Duodenal mucosa (tissue), 2 donors: ENCODE measurements around the gene NCOR2.

ENCODE experiments used
- H3K27ac ChIP-seq: one replicate; pipeline ENCODE4 v1.7.0; 2013; ENCODE audit warnings: low read depth, low read length
- H3K27me3 ChIP-seq, 2 donors: one replicate each; pipeline ENCODE4 v1.7.0; 2013; ENCODE audit warnings: low read length in 2 of 2, control low read depth in 1 of 2; ENCODE audit not compliant: insufficient read depth in 2 of 2, control insufficient read depth in 1 of 2
- H3K36me3 ChIP-seq, 2 donors: one replicate each; pipeline ENCODE4 v1.7.0; 2013; ENCODE audit warnings: low read length in 2 of 2, control low read depth in 1 of 2; ENCODE audit not compliant: insufficient read depth in 2 of 2, control insufficient read depth in 1 of 2
- H3K4me1 ChIP-seq, 2 donors: one replicate each; pipeline ENCODE4 v1.7.0; 2013; ENCODE audit warnings: low read length in 2 of 2, control low read depth in 1 of 2; ENCODE audit not compliant: insufficient read depth in 2 of 2, control insufficient read depth in 1 of 2
- H3K4me3 ChIP-seq, 2 donors: one replicate each; pipeline ENCODE4 v1.7.0; 2013; ENCODE audit warnings: low read length in 2 of 2, low read depth in 1 of 2
- H3K9ac ChIP-seq, 2 donors: one replicate each; pipeline ENCODE4 v1.7.0; 2013; ENCODE audit warnings: low read length in 2 of 2, low read depth in 1 of 2
- H3K9me3 ChIP-seq, 2 donors: one replicate each; pipeline ENCODE4 v1.7.0; 2013; ENCODE audit warnings: low read length in 2 of 2, control low read depth in 1 of 2; ENCODE audit not compliant: control insufficient read depth in 1 of 2

The NCOR2 gene

GRCh38 chr12:124534776-124535740 lies 32.4 kb downstream of the NCOR2 start:
- Histone ChIP-seq H3K36me3 (peaks cover 0 to 3% of the 10 kb centered on the region in 2 donors), H3K27me3 (no peaks in the 10 kb centered on the region), H3K27ac (no peak overlapping the region), H3K9me3 (no peaks in the 10 kb centered on the region), H3K9ac (no peak overlapping the region), H3K4me1 (peaks cover 16 to 26% of the 10 kb centered on the region in 2 donors), H3K4me3 (no peak overlapping the region)

DNA sequence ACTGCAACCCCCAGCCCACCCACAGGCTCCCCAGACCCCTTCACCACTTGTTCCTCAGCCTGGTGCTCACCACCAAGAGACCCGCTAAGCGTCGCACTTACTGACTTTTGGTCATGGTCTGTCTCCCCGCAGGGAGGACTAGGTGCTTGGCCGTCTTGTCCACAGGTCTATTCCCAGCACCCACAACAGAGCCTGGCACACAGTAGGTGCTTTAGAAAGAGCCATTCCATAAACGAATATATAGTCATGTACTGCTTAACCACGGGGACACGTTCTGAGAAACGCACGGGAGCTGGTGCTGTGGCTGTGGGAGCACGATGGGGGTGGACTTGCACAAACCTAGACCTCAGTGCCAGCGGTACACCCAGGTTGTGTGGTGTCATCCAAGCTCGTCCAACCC lies 34.0 kb downstream of the NCOR2 start:
- H3K4me1 ChIP-seq: peaks cover 6 to 12% of the 10 kb centered on the region in 2 donors
- H3K4me3 ChIP-seq: no peak overlapping the region
- no peaks in the 10 kb centered on the region for H3K27me3 ChIP-seq
- H3K9ac ChIP-seq: no peak overlapping the region
- H3K36me3 ChIP-seq: peaks cover 0 to 5% of the 10 kb centered on the region in 2 donors
- no peaks in the 10 kb centered on the region for H3K9me3 ChIP-seq
- no peak overlapping the region for H3K27ac ChIP-seq

GRCh38 chr12:124532967-124533366 lies 34.4 kb downstream of the NCOR2 start:
- Histone ChIP-seq H3K36me3 (peaks cover 0 to 7% of the 10 kb centered on the region in 2 donors), H3K9me3 (no peaks in the 10 kb centered on the region), H3K27ac (no peak overlapping the region), H3K9ac (no peak overlapping the region), H3K4me3 (no peak overlapping the region), H3K27me3 (no peaks in the 10 kb centered on the region), H3K4me1 (peaks cover under 1 to 7% of the 10 kb centered on the region in 2 donors)

- no peaks in the 10 kb centered on the region for H3K27me3 ChIP-seq
- no peak overlapping the region for H3K9ac ChIP-seq
- peaks cover 0 to 4% of the 10 kb centered on the region in 2 donors for H3K4me1 ChIP-seq
- H3K9me3 ChIP-seq: no peaks in the 10 kb centered on the region
- peaks cover 0 to 7% of the 10 kb centered on the region in 2 donors for H3K36me3 ChIP-seq
- no peak overlapping the region for H3K27ac ChIP-seq
- no peak overlapping the region for H3K4me3 ChIP-seq
Measured at GRCh38 chr12:124532331-124532750, 35.1 kb downstream of the NCOR2 start.

DNA sequence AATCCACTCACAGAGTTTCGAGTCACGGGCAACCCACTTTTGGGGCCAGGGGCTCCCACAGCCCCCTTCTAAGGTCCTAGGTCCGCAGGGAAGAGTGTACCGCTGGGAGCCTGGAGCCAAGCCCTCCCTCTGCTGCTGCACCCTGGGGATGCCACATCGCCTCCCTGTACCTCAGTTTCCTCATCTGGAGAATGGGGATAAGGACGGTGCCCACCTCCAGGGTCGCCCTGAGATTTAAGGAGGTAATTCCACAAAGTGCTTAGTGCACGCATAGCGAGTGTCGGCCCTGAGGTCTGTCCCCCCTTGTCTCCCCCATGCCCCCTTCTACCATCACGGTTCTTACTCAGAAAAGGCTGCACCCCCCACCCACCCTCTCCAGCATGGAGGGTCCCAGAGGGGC lies 35.5 kb downstream of the NCOR2 start:
- Histone ChIP-seq H3K4me3 (no peak overlapping the region), H3K9me3 (no peaks in the 10 kb centered on the region), H3K4me1 (peaks cover 0 to 4% of the 10 kb centered on the region in 2 donors), H3K9ac (no peak overlapping the region), H3K27ac (no peak overlapping the region), H3K36me3 (peaks cover 0 to 7% of the 10 kb centered on the region in 2 donors), H3K27me3 (no peaks in the 10 kb centered on the region)

- no peak overlapping the region for H3K4me3 ChIP-seq
- H3K9ac ChIP-seq: no peak overlapping the region
- H3K9me3 ChIP-seq: no peaks in the 10 kb centered on the region
- H3K27ac ChIP-seq: no peak overlapping the region
- peaks cover 0 to 7% of the 10 kb centered on the region in 2 donors for H3K36me3 ChIP-seq
- H3K27me3 ChIP-seq: no peaks in the 10 kb centered on the region
- peaks cover 0 to 4% of the 10 kb centered on the region in 2 donors for H3K4me1 ChIP-seq
Measured at GRCh38 chr12:124531281-124531745, 36.1 kb downstream of the NCOR2 start.

GRCh38 chr12:124530637-124531263 lies 36.7 kb downstream of the NCOR2 start:
- H3K9ac ChIP-seq: no peak overlapping the region
- H3K9me3 ChIP-seq: no peaks in the 10 kb centered on the region
- H3K36me3 ChIP-seq: peaks cover 0 to 9% of the 10 kb centered on the region in 2 donors
- no peak overlapping the region for H3K27ac ChIP-seq
- no peaks in the 10 kb centered on the region for H3K27me3 ChIP-seq
- no peak overlapping the region for H3K4me3 ChIP-seq
- peaks cover 0 to 4% of the 10 kb centered on the region in 2 donors for H3K4me1 ChIP-seq

DNA sequence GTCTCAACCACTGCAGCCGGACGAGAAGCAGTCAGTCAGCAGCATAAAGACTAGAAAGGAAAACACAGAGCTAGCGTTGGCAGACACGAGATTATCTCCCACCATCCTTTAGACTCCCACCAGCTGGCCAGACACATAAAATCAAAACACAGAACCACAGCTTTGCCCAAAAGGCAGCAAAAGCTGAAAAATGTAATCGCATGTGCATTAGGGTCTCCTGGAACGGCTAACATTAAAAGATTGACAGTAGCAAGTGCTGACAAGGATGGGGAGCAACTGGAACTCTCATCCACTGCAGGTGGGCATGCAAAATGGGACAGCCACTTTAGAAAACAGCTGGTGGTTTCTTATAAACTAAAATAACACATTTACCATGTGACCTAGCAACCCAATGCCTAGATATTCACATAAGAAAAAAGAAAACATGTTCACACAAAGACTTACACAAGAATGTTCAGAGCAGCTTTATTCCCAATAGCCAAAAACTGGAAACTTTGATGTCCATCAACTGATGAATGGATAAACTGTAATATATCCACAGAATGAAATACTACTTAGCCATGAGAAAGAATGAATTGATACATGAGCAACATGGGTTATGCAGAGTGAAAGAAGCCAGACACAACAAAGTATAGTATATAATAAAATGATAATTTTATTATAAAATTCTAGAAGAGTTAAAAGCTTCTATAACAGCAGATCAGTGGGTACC lies 37.7 kb downstream of the NCOR2 start:
- Histone ChIP-seq H3K9me3 (no peaks in the 10 kb centered on the region), H3K36me3 (peaks cover 0 to 12% of the 10 kb centered on the region in 2 donors), H3K4me1 (peaks cover 0 to 2% of the 10 kb centered on the region in 2 donors), H3K27ac (no peak overlapping the region), H3K27me3 (no peaks in the 10 kb centered on the region), H3K4me3 (no peak overlapping the region), H3K9ac (no peak overlapping the region)

DNA sequence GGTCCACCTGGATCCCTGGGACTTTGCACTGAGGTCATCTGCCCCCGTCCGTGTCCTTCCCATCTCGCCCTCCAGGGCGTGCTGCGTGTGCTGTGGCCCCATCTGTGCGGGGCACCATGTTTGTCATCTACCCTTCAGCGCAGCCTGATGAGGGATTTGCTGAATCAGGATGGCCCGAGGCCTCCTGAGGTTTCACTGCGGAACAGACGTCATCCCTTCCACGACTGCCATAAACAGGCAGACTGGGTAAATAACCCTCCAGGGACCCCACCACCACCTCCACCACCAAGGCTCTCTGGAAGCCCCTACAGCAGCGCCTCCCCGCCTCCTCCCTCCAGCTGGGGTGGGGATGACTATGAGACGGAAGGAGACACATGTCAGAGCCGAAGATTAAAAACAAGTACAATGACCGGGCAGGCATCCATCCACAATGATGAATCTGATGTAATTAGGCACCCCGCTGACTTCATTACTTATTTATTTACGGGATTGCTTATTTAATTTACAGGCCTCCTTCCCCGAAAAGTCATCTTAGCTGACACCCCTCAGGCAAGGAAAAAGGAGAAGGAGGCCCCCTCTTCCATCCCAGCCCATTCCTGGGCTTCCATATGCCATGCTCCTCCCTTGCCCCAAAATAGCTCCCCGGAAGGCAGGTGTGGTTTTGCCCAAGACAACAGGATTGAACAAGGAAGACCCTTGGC lies 39.4 kb downstream of the NCOR2 start:
- peaks cover 0 to 9% of the 10 kb centered on the region in 2 donors for H3K36me3 ChIP-seq

More for the DNA sequence above, 39.4 kb downstream of the NCOR2 start:
- no peaks in the 10 kb centered on the region for H3K27me3 ChIP-seq
- H3K4me3 ChIP-seq: no peak overlapping the region
- no peak overlapping the region for H3K9ac ChIP-seq
- H3K27ac ChIP-seq: no peak overlapping the region
- no peaks in the 10 kb centered on the region for H3K9me3 ChIP-seq
- H3K4me1 ChIP-seq: no peaks in the 10 kb centered on the region
